ENCODE measurements around the gene BSCL2. TPM values are rescaled to one million over a fixed set of nuclear protein-coding genes. Genes with fewer than 3 reads are reported as not detected.
"Not testable (repeated sequence)": the region's sequence is repeated elsewhere in the genome, so short reads cannot be mapped to it uniquely, and the experiment has no call there.

The BSCL2 gene
- total and polyA plus RNA-seq, 8 donors: 30.3 to 151 (median 53.6) TPM

DNA sequence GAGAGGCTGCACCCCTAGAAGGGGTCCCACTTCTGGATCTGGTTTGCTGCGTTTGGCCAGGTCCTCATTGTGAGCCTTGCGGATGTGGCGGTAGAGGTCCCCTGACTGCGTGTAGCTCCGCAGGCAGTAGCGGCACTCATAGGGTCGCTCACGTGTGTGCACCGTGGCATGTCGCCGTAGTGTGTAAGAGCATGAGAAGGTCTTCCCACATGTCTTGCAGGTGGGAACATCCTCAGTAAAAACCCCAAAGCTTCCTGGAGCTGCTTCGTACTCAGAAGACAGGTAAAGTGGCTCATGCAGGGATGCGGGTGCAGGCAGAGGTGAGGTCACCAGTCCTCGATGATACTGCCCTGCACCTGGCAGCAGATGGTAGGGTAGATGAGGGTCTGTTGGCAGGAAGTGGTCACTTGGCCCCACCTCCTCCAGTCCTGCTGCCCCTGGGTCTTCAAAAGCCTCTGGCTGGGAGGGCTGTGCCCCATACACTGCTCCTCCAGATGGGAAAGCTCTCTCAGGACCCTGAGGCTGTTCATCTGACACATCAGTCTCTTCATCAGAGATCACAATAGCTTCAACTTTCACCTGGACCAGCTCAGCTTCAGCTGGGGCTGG is 45.1 kb upstream of the BSCL2 start:
- H3K4me1 ChIP-seq: peaks cover 0 to 12% (median 6%) of the 10 kb centered on the region in 3 donors
- no peak for FAIRE-seq
- H3K27me3 ChIP-seq: no peaks in the 10 kb centered on the region
- DNase-seq: no peak
- no peak overlapping the region for H3K27ac ChIP-seq
- intact Hi-C loops (cut with DNase I): no loop called here
- no peaks in the 10 kb centered on the region for H3K36me3 ChIP-seq
- WGBS, 2 donors: 92 to 95% methylated on average over 14 of the region's 14 CpGs
- no peak for ATAC-seq
- TF ChIP-seq, protein P1, sequence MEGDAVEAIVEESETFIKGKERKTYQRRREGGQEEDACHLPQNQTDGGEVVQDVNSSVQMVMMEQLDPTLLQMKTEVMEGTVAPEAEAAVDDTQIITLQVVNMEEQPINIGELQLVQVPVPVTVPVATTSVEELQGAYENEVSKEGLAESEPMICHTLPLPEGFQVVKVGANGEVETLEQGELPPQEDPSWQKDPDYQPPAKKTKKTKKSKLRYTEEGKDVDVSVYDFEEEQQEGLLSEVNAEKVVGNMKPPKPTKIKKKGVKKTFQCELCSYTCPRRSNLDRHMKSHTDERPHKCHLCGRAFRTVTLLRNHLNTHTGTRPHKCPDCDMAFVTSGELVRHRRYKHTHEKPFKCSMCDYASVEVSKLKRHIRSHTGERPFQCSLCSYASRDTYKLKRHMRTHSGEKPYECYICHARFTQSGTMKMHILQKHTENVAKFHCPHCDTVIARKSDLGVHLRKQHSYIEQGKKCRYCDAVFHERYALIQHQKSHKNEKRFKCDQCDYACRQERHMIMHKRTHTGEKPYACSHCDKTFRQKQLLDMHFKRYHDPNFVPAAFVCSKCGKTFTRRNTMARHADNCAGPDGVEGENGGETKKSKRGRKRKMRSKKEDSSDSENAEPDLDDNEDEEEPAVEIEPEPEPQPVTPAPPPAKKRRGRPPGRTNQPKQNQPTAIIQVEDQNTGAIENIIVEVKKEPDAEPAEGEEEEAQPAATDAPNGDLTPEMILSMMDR (IDR thresholded peaks at IDR 0.05): no peak
- no peak overlapping the region for H3K4me3 ChIP-seq
- no peaks in the 10 kb centered on the region for H3K9me3 ChIP-seq

DNA sequence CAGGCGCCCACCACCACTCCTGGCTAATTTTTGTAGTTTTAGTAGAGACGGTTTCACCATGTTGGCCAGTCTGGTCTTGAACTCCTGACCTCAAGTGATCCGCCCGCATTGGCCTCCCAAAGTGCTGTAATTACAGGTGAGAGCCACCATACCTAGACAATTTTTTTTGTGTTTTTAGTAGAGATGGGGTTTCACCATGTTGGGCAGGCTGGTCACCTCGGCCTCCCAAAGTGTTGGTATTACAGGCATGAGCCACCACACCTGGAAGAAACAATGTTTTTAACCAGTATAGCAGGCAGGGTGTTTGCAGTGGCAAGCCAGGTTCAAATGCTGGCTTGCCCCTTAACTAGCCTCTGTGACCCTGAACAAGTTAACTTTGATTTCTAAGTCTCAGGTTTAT is 42.7 kb upstream of the BSCL2 start:
- FAIRE-seq; DNase-seq; H3K9me3 ChIP-seq; H3K36me3 ChIP-seq; H3K27me3 ChIP-seq; ATAC-seq; intact Hi-C loops (cut with DNase I); H3K4me3 ChIP-seq: not testable (repeated sequence)
- Histone ChIP-seq H3K27ac (peak overlapping the region in 1 of 4 donors; percentile 9), H3K4me1 (peaks cover 0 to 12% (median 6%) of the 10 kb centered on the region in 3 donors)
- 93 to 95% methylated on average over 5 of the region's 5 CpGs for WGBS, 2 donors

DNA sequence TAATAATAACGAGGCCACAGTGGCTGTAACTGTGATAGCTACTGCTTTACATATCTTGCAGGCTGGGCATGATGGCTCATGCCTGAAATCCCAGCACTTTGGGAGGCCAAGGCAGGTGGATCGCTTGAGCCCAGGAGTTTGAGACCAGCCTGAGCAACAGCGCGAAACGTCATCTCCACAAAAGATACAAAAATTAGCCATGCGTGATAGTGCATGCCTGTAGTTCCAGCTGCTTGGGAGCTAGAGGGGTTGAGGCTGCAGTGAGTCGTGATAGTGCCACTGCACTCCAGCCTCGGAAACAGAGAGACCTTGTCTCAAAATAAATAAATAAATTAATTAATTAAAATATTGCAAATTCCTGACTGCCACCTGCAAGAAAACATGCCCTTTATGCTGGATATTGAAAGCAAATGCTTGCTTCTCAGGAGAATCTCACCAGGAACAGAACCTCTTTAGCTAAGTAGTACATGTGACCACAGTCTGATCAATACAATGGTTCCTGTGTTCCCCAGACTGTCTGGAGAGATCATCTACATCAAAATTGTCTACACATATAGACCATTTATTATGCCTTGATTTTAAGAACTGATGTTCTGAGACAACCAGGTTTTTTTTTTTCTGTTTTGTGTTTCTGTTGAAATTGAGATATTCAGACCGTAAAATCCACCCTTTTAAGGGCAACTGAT is 40.4 kb upstream of the BSCL2 start:
- no peaks in the 10 kb centered on the region for H3K27me3 ChIP-seq
- 54 to 63% methylated on average over 9 of the region's 9 CpGs for WGBS, 2 donors
- ATAC-seq (no peak), DNase-seq (no peak), FAIRE-seq (no peak)
- intact Hi-C loops (cut with DNase I): no loop called here
- peaks cover 0 to 5% (median 0%) of the 10 kb centered on the region in 3 donors for H3K4me1 ChIP-seq
- no peak overlapping the region for H3K4me3 ChIP-seq
- no peaks in the 10 kb centered on the region for H3K9me3 ChIP-seq
- H3K36me3 ChIP-seq: no peaks in the 10 kb centered on the region
- no peak overlapping the region for H3K27ac ChIP-seq
- TF ChIP-seq, protein P1 (IDR thresholded peaks at IDR 0.05): no peak

DNA sequence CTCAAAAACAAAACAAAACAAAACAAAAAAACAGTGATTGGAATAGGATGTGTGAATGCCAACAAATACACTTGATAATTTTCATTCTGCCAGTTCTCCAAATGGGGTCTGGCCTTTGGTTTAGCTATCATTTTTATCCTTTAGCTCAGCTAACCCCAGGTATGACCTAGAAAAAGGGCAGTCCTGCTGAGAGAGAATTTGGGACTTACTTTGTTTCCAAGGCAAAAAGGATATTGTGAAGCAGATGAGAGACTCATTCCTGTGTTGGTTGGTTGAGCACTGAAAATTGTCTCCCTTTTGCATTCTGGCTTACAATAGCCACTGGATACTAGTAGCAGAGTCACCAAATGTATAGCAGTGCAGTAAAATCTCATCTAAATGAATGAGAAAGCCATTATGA is 30.0 kb upstream of the BSCL2 start:
- TF ChIP-seq, protein P1 (IDR thresholded peaks at IDR 0.05): no peak
- FAIRE-seq: no peak
- H3K27me3 ChIP-seq: no peaks in the 10 kb centered on the region
- DNase-seq: no peak
- no peak overlapping the region for H3K4me3 ChIP-seq
- H3K4me1 ChIP-seq: no peaks in the 10 kb centered on the region
- H3K27ac ChIP-seq: no peak overlapping the region
- no peak for ATAC-seq
- intact Hi-C loops (cut with DNase I): no loop called here
- H3K36me3 ChIP-seq: peaks cover 3 to 38% (median 9%) of the 10 kb centered on the region in 3 donors
- H3K9me3 ChIP-seq: no peaks in the 10 kb centered on the region

DNA sequence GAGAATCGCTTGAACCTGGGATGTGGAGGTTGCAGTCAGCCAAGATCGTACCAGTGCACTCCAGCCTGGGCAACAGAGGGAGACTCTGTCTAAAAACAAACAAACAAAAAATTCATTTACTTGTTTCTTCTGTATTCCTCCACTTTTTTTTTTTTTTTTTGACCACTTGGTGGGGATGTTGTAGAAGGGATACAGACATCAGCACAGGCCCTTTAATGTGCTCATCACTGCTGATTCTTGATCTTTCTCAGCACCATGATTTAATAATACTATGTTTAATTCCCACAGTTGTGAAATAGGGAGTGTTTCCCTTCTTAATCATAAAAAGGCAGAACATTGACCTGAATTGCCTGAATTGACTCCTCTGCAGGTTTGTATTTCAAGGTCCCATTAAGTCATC is 25.6 kb upstream of the BSCL2 start:
- WGBS, 2 donors: 78 to 85% methylated on average over 2 of the region's 2 CpGs
- peaks cover 0 to 23% (median 0%) of the 10 kb centered on the region in 3 donors for H3K36me3 ChIP-seq
- FAIRE-seq (no peak), DNase-seq (no peak), ATAC-seq (no peak)
- H3K9me3 ChIP-seq: no peaks in the 10 kb centered on the region
- TF ChIP-seq, protein P1 (IDR thresholded peaks at IDR 0.05): no peak
- no peak overlapping the region for H3K4me3 ChIP-seq
- peaks cover 9 to 15% (median 10%) of the 10 kb centered on the region in 3 donors for H3K4me1 ChIP-seq
- no peaks in the 10 kb centered on the region for H3K27me3 ChIP-seq
- no peak overlapping the region for H3K27ac ChIP-seq
- intact Hi-C loops (cut with DNase I): no loop called here

DNA sequence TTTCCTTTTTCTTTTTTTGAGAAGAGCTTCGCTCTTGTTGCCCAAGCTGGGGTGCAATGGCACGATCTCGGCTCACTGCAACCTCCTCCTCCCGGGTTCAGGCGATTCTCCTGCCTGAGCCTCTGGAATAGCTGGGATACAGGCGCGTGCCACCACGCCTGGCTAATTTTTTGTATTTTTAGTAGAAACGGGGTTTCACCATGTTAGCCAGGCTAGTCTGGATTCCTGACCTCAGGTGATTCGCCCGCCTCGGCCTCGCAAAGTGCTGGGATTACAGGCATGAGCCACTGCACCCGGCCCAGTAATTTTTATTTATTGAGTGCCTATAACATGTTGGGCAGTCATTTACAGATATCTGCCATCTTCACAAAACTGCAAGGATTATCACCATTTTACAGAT is 22.9 kb upstream of the BSCL2 start:
- peaks cover 9 to 15% (median 10%) of the 10 kb centered on the region in 3 donors for H3K4me1 ChIP-seq
- WGBS, 2 donors: 80 to 84% methylated on average over 14 of the region's 14 CpGs
- H3K9me3 ChIP-seq; H3K27me3 ChIP-seq; ATAC-seq; intact Hi-C loops (cut with DNase I); H3K27ac ChIP-seq; DNase-seq; FAIRE-seq: not testable (repeated sequence)
- peaks cover 0 to 15% (median 0%) of the 10 kb centered on the region in 3 donors for H3K36me3 ChIP-seq
- H3K4me3 ChIP-seq: peak overlapping the region in 2 of 4 donors; percentile 68 to 92
